PC-9 (cell line): Measurements from ENCODE around the gene ADAMTSL4.

ENCODE experiments used
- EZH2 ChIP-seq: fragments of 200-600 bp; sonication (generic); IDR thresholded peaks from 2 replicates; pipeline ENCODE4 v1.8.0; 2017; ENCODE audit warnings: antibody characterized with exemption, low read depth
- TF ChIP-seq, protein P1 (sequence below): fragments of 200-600 bp; sonication (generic); conservative IDR thresholded peaks from 2 replicates; pipeline ENCODE4 v1.6.1; 2017; ENCODE audit warnings: mixed run types, antibody characterized with exemption, mild to moderate bottlenecking, moderate library complexity

DNA sequence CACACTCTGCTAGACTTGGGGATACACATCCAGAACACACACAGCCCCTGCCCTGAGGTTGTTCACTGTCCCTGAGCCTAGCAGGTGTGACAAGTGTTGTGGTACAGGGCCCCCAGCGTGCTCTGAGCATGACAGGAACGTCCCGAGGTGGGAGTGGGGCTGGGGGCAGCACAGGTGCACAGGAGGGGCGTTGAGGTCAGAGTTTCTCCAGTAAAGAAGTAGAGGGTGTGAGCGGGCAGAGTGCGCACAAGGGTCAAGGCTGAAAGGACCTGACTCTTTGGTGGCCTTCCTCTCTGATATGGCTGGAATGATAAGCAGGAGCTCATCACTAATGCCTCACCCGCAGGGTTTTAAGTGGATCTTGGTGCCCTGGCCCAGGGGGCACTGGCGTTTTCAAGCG is 34.9 kb upstream of the ADAMTSL4 start:
- TF ChIP-seq, protein P1, sequence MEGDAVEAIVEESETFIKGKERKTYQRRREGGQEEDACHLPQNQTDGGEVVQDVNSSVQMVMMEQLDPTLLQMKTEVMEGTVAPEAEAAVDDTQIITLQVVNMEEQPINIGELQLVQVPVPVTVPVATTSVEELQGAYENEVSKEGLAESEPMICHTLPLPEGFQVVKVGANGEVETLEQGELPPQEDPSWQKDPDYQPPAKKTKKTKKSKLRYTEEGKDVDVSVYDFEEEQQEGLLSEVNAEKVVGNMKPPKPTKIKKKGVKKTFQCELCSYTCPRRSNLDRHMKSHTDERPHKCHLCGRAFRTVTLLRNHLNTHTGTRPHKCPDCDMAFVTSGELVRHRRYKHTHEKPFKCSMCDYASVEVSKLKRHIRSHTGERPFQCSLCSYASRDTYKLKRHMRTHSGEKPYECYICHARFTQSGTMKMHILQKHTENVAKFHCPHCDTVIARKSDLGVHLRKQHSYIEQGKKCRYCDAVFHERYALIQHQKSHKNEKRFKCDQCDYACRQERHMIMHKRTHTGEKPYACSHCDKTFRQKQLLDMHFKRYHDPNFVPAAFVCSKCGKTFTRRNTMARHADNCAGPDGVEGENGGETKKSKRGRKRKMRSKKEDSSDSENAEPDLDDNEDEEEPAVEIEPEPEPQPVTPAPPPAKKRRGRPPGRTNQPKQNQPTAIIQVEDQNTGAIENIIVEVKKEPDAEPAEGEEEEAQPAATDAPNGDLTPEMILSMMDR: no peak
- TF ChIP-seq EZH2: no peak
